DMS153 (cell line): Measurements from ENCODE around the gene HAP1.
"Not testable (repeated sequence)": the region's sequence is repeated elsewhere in the genome, so short reads cannot be mapped to it uniquely, and the experiment has no call there.

Source experiments
- DNase-seq: peaks from one replicate; lab custom pipeline; 2025; lab: John Stamatoyannopoulos, UW

Gene HAP1

DNA sequence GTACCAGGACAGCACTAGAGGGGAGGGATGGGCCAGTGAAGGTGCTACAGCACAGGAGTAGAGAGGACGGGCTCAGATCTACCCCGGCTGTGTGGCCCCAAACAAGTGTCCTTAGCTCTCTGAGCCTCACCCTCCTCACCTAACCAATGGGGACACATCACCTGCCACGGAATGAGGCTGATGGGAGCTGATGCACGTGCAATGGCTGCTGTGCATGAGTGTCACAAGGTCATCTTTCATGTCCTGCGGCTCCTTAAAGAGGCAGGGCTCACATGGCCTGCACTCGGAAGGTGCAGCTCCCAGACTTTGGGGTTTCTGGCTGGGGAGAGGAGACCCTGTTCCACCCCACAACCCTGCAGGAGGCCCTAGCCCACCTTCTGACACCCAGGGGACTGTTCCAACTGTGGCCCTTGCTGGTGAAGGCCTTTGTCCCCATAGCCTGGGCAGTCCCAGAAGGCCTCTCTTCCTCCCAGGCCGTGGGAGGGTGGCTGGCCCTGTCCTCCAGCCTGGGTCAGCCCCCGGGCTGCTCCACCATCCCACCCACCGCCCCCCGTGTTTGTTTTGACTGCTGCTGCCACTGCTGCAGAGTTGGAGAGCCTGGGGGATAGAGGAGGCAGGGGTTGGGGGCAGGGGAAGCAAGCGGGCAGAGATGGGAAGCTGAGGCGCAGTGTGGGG lies 10.5 kb downstream of the HAP1 start:
- no peak for DNase-seq

DNA sequence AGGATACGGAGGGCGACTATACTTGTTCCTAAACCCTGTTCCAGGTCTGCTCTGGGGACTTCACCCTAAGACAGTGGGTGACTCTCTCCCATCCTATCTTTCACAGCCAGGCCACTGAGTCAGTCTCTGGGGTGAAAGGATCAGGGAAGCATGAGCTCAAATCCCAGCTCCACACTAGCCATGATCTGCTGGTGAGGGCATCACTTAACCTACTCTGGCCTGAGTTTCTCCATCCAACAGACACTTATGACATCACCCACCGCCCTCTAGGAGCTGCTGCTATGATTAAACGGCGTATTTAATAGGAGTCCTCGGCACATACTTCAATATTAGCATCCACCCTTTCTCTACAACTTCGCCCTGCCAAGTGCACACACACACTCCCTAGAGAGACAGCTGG lies 12.2 kb downstream of the HAP1 start:
- peak; percentile 37 for DNase-seq

- DNase-seq, result no peak
These were observed 16.2 kb downstream of the HAP1 start for GRCh38 chr17:41718287-41718645.

DNA sequence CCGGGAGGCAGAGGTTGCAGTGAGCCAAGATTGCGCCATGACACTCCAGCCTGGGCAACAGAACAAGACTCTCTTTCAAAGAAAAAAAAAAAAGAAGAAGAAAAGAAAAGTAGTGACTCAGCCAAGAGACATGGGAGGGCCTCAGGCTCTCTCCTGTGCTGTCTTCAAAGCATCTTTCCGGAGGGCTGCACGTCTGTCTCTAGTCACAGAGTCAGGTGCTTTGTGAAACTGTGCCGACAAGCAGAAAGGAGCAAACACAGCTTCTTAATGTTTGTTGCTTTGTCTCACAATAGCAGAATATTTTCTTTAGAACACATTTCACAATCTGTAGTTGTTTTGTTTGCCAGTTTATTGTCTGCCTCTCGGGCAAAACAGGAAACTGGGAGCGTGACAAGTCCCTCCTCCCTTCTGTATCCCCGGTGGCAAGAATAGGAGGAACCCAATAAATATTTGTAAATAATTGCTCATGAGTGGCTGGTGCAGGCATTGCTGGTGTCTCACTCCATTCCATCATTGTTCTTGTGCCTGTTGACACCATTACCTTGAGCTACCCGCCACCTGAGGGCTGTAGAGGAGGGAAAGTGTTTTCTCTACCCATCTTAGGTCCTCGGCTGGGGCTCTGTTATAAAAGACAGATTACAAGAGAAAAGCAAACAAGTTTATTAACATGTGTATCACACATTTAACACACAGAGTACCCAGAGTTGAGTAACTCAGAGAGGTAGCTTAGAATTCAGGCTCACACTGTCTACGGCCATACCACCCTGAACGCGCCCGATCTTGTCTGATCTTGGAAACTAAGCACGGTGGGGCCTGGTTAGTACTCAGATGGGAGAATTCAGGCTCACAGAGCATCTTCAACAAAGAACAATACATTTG lies 16.8 kb downstream of the HAP1 start:
- peak; percentile 33 for DNase-seq

GRCh38 chr17:41711669-41712400 lies 22.6 kb downstream of the HAP1 start, which contains the start of gene GAST:
Gene GAST, plus strand, starts transcription at chr17:41712331. Its CDS starts 3,106 bp downstream, at chr17:41715437.
- DNase-seq, result no peak

GRCh38 chr17:41710472-41711090 lies 23.9 kb downstream of the HAP1 start:
- peak; percentile 85 for DNase-seq

DNA sequence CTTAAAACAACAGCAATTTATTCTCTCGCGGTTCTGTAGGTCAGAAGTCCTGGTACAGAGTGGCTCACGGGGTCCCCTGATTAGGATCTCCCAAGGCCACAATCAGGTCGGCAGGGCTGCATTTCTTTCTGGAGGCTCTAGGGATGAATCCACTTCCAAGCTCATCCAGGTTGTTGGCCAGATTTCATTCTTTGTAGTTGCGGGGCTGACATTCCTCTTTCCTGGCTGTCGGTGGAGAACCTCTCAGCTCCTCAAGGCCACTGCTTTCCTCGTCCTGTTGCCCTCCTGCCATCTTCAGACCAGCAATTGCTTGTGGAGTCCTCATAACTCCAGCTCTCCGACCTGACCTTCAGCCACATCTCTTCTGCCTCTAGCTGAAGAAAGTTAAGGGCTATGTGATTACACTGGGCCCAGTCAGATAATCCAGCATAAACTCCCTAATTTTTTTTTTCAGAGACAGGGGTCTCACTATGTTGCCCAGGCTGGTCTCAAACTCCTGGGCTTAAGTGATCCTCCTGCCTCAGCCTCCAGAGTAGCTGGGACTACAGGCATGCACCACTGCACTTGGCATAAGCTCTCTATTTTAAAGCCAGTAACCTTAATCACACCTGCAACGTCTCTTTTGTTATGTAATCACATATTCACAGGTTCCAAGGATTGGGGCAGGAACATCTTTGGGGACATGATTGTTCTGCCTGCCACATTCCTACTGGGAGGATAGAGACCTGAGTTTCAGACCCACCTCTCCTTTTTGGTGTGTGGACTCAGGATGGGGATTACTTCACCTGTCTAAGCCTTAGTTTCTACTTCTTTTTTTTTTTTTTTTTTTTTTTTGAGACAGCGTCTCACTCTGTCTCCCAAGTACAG lies 26.4 kb downstream of the HAP1 start:
- no peak for DNase-seq

DNA sequence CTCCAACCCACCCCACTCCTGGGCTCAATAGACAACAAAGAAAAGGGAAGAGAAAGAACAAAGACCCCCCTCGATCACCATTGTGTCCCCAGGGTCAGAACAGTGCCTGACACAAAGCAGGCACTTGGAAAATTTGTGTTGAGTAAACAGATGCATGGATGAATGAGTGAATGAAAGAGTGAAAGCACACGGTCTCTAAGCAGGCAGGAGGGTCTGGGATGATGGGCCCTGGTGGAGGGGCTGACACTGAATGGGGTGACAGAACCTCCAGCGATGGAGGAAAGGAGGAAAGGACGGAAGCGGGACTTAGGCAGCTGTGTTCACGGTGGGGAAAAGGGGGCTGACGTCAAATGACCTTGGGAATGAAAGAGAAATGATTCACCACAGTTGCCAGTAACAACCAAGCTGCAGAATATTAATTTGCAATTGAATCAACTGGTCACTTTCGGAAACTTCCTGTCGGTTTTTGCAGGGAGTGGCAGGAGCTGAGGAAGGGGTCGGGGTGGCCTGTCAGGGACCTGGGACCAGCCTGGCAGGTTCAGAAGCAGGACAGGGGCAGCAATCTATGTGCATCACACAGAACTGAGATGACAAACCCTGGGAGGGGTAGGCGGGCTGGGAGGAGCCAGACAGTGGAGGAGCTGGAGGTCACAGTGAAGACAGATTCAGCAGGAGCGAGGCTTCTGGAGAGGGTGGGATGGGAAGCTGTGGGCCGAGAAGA lies 29.0 kb downstream of the HAP1 start:
- DNase-seq, result no peak

DNA sequence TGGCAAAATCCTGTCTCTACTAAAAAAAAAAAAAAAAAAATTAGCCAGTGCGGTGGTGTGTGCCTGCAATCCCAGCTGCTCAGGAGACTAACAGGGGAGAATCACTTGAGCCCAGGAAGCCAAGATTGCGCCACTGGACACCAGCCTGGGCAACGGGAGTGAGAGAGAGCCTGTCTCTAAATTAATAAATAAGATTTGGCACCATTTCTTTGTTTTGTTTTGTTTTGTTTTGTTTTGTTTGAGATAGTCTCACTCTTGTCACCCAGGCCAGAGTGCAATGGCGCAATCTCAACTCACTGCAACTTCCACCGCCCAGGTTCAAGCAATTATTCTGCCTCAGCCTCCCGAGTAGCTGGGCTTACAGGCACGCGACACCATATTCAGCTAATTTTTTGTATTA lies 31.7 kb downstream of the HAP1 start:
- no peak for DNase-seq

DNA sequence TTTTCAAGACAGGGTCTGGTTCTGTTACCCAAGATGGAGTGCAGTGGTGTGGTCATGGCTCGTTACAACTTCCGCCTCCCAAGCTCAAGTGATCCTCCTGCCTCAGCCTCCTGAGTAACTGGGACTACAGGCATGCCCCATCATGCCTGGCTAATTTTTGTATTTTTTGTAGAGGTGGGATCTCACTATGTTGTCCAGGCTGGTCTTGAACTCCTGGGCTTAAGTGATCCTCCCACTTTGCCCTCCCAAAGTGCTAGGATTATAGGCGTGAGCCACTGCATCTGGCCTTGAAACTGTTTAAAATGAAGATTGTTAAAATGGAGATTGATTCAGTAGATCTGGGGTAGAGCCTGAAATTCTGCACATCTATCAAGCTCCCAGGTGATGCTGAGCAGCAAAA lies 33.6 kb downstream of the HAP1 start:
- not testable (repeated sequence) for DNase-seq

GRCh38 chr17:41697122-41697962 lies 37.1 kb downstream of the HAP1 start:
- no peak for DNase-seq

DNA sequence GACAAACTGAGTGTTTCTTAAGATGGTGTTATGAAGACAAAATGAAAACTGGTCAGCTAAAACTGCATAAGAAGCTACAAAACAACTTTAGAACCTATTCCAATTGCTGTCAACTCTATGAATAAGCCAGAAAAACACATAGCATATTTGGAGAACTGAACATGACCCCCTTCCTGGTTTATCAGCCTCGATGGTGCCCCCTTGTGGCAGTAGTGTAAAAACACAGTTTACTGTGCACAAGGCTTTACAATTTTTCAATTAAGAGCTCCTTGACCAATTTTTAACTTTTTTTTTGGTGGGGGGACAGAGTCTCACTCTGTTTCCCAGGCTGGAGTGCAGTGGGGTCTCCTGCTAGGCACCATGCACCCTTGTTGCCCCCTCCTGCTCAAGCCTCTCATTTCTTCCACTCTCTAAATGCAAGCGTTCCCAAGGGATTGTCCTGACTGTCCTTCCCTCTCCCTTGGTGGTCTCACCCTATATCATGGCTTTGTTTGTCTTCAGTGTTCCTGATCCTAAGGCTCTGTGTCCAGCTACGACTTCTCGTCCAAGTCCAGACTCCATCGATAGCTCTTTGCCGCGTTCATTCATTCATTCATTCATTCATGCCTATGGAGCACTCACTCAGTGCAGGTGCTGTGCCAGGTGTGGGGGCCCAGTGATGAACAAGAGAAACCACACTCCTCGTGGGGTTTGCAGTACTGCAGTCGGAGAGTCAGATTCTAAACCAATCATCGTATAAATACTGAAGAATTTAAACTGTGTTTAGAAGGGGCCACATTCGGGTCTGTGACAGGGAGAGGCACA lies 38.3 kb downstream of the HAP1 start:
- peak; percentile 27 for DNase-seq

- no peak for DNase-seq
These were observed 39.2 kb downstream of the HAP1 start for GRCh38 chr17:41695134-41695661.

DNA sequence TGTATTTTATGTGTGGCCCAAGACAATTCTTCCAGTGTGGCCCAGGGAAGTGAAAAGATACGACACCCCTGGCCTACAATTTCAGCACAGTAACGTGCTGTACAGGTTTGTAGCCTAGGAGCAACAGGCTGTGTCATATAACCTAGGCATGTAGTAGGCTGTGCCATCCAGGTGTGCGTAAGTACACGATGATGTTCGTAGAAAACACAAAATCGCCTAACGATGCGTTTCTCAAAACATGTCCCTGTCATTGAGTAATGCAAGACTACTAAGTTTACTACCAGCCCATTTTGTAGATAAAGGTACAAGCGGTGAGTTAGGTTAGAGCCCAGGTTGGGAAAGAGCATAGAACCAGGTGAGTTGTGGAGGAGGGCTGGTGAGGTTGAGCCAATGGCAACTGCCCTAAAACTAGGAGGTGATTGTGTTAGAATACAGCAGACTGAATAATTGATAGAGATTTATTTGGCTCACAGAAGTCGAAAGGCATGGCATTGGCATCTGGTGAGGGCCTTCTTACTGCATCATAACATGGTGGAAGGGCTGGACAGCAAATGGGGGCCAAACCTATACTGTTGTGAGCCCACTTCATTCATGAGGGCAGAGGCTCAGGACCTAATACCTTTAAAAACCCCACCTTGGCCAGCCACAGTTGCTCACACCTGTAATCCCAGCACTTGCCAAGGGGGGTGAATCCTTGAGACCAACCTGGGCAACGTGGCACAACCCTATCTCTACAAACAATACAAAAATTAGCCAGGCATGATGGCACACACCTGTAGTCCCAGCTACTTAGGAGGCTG lies 41.5 kb downstream of the HAP1 start:
- DNase-seq, result no peak

DNA sequence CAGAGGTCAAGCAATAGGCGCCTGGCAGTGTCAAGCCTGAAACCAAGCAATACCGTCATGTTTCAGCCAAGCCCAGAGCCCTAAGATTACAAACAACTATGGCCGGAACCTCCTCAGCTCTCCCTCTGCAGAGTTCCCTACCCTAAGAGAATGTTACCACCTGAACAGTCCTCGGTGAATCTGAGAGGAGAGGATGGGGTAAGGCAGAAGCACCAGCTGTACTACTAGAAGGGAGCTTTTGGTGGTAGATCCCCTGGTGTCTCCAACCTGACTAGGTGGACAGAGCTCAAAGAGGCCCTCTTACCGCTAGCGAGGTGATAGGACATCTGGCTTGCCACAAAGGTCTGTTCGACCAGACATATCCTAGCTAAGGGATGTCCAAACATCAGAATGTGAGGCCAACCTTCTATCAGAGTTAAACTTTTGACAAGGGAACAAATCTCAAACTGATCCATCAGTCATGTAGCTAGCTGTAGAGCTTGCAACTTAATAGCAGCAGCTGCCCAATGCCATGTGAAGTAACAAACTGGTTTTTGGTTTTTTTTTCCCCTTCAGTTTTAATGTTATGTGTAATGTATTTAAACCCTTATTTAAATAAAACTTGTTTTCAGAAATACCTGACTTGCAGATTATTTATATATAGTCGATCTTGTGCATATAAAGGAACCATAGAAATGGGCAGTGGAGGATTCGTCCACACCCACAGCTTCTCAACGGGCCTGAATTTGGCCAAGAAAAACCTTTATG lies 43.2 kb downstream of the HAP1 start:
- DNase-seq, result no peak

GRCh38 chr17:41690497-41690896 lies 43.9 kb downstream of the HAP1 start:
- no peak for DNase-seq
